Calu3 (cell line): ENCODE results near the gene NCOA7. TPM values are rescaled to one million over a fixed set of nuclear protein-coding genes. Genes with fewer than 3 reads are reported as not detected.

Experiments
- BruUV-seq: library from RNA; stranded (reverse); fragments of 400-500 nt; replicated peaks from 2 replicates; lab custom pipeline; 2021; lab: Mats Ljungman, UMichigan
- CTCF ChIA-PET: fragments of 300-600 bp; sonication (Branson Sonifier 250); formaldehyde crosslinking; loops from one replicate; lab custom pipeline; 2022; ENCODE audit warnings: antibody characterized with exemption; lab: Charles Lee
- DNase-seq: peaks from one replicate; pipeline ENCODE4 v3.0.0; 2022
- H3K27ac Mint-ChIP-seq: one replicate; pipeline ENCODE4 v1.8.0; 2022; ENCODE audit warnings: mixed read lengths; ENCODE audit not compliant: unreplicated experiment
- H3K27me3 Mint-ChIP-seq: one replicate; pipeline ENCODE4 v1.8.0; 2022; ENCODE audit warnings: mixed read lengths; ENCODE audit not compliant: unreplicated experiment
- H3K36me3 Mint-ChIP-seq: one replicate; pipeline ENCODE4 v1.8.0; 2022; ENCODE audit warnings: mild to moderate bottlenecking, moderate library complexity, mixed read lengths; ENCODE audit not compliant: insufficient read depth, unreplicated experiment
- H3K4me1 Mint-ChIP-seq: one replicate; pipeline ENCODE4 v1.8.0; 2022; ENCODE audit warnings: mild to moderate bottlenecking, low read depth, mixed read lengths; ENCODE audit not compliant: unreplicated experiment
- H3K4me3 Mint-ChIP-seq: one replicate; pipeline ENCODE4 v1.8.0; 2022; ENCODE audit warnings: mild to moderate bottlenecking, low read depth, moderate library complexity, mixed read lengths; ENCODE audit not compliant: unreplicated experiment
- H3K9me3 Mint-ChIP-seq: one replicate; pipeline ENCODE4 v1.8.0; 2022; ENCODE audit warnings: low read depth, mixed read lengths; ENCODE audit not compliant: unreplicated experiment
- intact Hi-C: fragments of 100-400 bp; cut with micrococcal nuclease; formaldehyde crosslinking; loops from one replicate; pipeline ENCODE4 v1.10.0; 2022; ENCODE audit not compliant: unreplicated experiment
- total RNA-seq: library from RNA; stranded (reverse); gene quantifications from 2 replicates; pipeline ENCODE4 v1.2.3, GENCODE V29; 2022
- TF ChIP-seq, protein P1 (sequence below): fragments of 200-600 bp; IDR thresholded peaks from one replicate; pipeline ENCODE4 v1.8.0; 2022; ENCODE audit warnings: antibody characterized with exemption; ENCODE audit not compliant: unreplicated experiment

Gene NCOA7
- total RNA-seq, 1 experiment from 2014 or later: 102 TPM

DNA sequence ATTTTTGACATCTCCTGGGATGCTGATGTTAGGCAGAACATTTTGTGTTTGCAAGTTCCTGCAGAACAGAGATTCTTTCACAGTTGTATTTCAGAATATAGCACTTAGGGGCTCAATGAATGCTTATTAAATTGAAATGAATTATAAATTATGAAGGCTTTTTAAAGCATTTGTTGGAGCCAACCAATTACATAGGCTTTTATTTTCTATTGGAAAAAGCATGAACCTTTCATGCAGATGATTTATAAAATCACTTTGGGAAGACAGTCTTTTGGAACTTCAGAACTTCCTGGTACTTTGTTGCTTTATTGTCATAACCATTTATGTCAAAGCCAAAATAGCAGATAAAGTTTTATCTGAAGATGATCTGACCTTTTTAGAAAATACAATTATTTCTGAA lies 96.6 kb downstream of the NCOA7 start:
- CTCF ChIA-PET: no interaction called here
- H3K9me3 Mint-ChIP-seq: no peaks in the 10 kb centered on the region
- no peaks in the 10 kb centered on the region for H3K27me3 Mint-ChIP-seq
- intact Hi-C loops: no loop called here
- H3K4me1 Mint-ChIP-seq: no peaks in the 10 kb centered on the region
- H3K27ac Mint-ChIP-seq: no peak overlapping the region
- no peaks in the 10 kb centered on the region for H3K36me3 Mint-ChIP-seq
- no peak for DNase-seq
- no peak overlapping the region for H3K4me3 Mint-ChIP-seq
- TF ChIP-seq, protein P1, sequence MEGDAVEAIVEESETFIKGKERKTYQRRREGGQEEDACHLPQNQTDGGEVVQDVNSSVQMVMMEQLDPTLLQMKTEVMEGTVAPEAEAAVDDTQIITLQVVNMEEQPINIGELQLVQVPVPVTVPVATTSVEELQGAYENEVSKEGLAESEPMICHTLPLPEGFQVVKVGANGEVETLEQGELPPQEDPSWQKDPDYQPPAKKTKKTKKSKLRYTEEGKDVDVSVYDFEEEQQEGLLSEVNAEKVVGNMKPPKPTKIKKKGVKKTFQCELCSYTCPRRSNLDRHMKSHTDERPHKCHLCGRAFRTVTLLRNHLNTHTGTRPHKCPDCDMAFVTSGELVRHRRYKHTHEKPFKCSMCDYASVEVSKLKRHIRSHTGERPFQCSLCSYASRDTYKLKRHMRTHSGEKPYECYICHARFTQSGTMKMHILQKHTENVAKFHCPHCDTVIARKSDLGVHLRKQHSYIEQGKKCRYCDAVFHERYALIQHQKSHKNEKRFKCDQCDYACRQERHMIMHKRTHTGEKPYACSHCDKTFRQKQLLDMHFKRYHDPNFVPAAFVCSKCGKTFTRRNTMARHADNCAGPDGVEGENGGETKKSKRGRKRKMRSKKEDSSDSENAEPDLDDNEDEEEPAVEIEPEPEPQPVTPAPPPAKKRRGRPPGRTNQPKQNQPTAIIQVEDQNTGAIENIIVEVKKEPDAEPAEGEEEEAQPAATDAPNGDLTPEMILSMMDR: no peak
- BruUV-seq: no TSS peak

DNA sequence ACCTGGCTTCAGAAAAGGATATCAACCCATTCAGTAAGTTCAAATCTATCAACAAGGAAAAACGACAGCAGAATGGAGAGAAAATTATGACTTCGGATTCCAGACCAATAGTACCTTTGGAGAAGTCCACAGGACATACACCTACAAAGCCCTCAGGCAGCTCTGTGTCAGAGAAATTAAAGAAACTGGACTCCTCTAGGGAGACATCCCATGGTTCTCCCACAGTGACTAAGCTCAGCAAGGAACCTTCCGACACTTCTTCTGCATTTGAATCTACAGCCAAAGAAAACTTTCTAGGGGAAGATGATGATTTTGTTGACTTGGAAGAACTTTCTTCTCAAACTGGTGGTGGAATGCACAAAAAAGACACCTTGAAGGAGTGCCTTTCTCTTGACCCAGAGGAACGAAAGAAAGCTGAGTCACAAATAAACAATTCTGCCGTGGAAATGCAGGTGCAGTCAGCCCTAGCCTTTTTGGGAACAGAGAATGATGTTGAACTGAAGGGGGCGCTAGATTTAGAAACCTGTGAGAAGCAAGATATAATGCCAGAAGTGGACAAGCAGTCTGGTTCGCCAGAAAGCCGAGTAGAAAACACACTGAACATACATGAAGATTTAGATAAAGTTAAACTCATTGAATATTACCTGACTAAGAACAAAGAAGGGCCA lies 98.4 kb downstream of the NCOA7 start:
- Mint-ChIP-seq H3K27ac (no peak overlapping the region), H3K4me1 (no peaks in the 10 kb centered on the region), H3K9me3 (no peaks in the 10 kb centered on the region), H3K4me3 (no peak overlapping the region), H3K36me3 (no peaks in the 10 kb centered on the region), H3K27me3 (no peaks in the 10 kb centered on the region)
- CTCF ChIA-PET: interaction anchor here (0.8 to 1.0 kb wide), 2 partner anchors 11 to 64 kb away, joined by 3 read pairs; no protein-coding TSS in a partner anchor
- intact Hi-C loops: no loop called here
- TF ChIP-seq, protein P1: peak; percentile 20
- peak; percentile 23 for DNase-seq
- no TSS peak for BruUV-seq

DNA sequence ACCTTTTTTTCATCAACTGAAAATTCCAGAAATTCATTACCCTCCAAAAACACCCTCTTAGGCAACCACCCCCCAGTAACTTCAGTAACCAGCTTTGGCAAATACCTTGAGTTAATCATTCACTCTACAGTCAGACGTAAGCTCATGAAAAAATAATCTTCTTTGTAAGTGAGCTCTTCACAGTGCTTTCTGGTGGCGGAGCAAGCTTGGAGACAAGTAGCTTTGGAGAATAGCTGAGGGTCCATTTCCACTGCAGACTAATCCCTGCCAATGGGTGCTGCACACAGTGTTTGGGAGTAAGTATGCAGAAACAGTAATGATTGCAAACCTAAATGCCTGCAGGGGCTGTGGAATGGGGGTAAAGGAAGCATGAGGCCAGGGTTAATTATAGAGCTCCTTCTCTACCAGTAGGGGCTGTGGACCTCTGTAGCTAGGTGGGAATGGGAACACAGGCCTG lies 109.0 kb downstream of the NCOA7 start:
- peak overlapping the region; percentile 26 for H3K4me3 Mint-ChIP-seq
- H3K36me3 Mint-ChIP-seq: peaks cover 5% of the 10 kb centered on the region
- peak overlapping the region; percentile 73 for H3K27ac Mint-ChIP-seq
- H3K9me3 Mint-ChIP-seq: no peaks in the 10 kb centered on the region
- TF ChIP-seq, protein P1: no peak
- H3K27me3 Mint-ChIP-seq: no peaks in the 10 kb centered on the region
- CTCF ChIA-PET: interaction anchor here (0.6 to 1.7 kb wide), 8 partner anchors 11 to 118 kb away, joined by 3 to 10 read pairs (median 4); partner anchors contain the start of gene NCOA7
- H3K4me1 Mint-ChIP-seq: peaks cover 29% of the 10 kb centered on the region
- DNase-seq: peak; percentile 17
- BruUV-seq: no TSS peak
- intact Hi-C loops: loop anchor here (5.0 kb wide), 1 partner anchor 32 kb away; no protein-coding TSS in a partner anchor

DNA sequence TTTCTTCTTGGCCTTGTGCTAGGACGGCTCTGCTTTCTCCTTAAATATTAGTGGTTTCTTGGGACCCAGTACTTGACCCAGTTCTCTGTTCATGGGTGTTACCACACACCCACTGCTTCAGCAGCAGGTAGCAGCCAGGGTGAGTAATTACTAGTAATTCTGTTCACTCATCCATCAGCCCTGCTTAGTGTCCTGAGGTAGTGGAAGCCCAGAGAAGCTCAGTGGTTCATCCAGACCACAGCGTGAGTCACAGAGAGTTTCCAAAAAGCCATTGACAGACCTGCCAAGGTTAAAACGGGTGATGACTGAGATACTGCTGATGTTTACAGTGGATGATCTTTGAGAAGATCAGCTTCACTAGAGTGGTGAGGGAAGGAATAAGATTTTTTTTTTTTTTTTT lies 114.1 kb downstream of the NCOA7 start:
- BruUV-seq: no TSS peak
- Mint-ChIP-seq H3K4me3 (no peak overlapping the region), H3K27ac (no peak overlapping the region), H3K4me1 (peaks cover 38% of the 10 kb centered on the region), H3K36me3 (peaks cover 5% of the 10 kb centered on the region), H3K9me3 (no peaks in the 10 kb centered on the region), H3K27me3 (no peaks in the 10 kb centered on the region)
- DNase-seq: no peak
- CTCF ChIA-PET: interaction anchor here (0.7 to 0.9 kb wide), 4 partner anchors 9 to 909 kb away, joined by 3 to 4 read pairs (median 3); no protein-coding TSS in a partner anchor
- intact Hi-C loops: loop anchor here (5.0 kb wide), 1 partner anchor 38 kb away; no protein-coding TSS in a partner anchor
- TF ChIP-seq, protein P1: no peak
